ENCODE data around the gene MYEOV.

MYEOV gene

GRCh38 chr11:69342588-69343330 lies 48.8 kb downstream of the MYEOV start:
- no peak for DNase-seq (ENCODE audit: low read depth)

- no peak for DNase-seq (ENCODE audit: low read depth)
Observed at GRCh38 chr11:69343401-69344321, 49.7 kb downstream of the MYEOV start.

GRCh38 chr11:69344570-69345145 lies 50.7 kb downstream of the MYEOV start:
- no peak for DNase-seq (ENCODE audit: low read depth)
